NB4 (cell line): ENCODE results near the gene TBC1D22A.

Experiments
- CTCF ChIP-seq: IDR thresholded peaks from one replicate; pipeline ENCODE4 v1.5.1; 2012; ENCODE audit warnings: low read depth, low read length
- MAX ChIP-seq: IDR thresholded peaks from 2 replicates; pipeline ENCODE4 v1.6.1; 2011; ENCODE audit warnings: low read depth, low read length
- POLR2A ChIP-seq: IDR thresholded peaks from 2 replicates; pipeline ENCODE4 v1.6.1; 2011; ENCODE audit warnings: mild to moderate bottlenecking; ENCODE audit not compliant: insufficient read length; ENCODE audit errors: extremely low read depth

- TF ChIP-seq POLR2A (no peak), CTCF (peak; percentile 17), MAX (no peak)
Measured at GRCh38 chr22:46827136-46827780, 64.8 kb downstream of the TBC1D22A start.
